NCI-H1436 treated with DMSO at 0.1 percent for 48 hours (cell line): ENCODE measurements around the gene PTGER3.
"Not testable (repeated sequence)": the region's sequence is repeated elsewhere in the genome, so short reads cannot be mapped to it uniquely, and the experiment has no call there.

Source experiments
- DNase-seq: peaks from one replicate; lab custom pipeline; 2025; lab: John Stamatoyannopoulos, UW

The PTGER3 gene

GRCh38 chr1:71002709-71003475 is 44.7 kb downstream of the PTGER3 start:
- DNase-seq: no peak

GRCh38 chr1:71001624-71002023 is 46.0 kb downstream of the PTGER3 start:
- no peak for DNase-seq

- DNase-seq: no peak
These were observed 49.8 kb downstream of the PTGER3 start for GRCh38 chr1:70997793-70998192.

GRCh38 chr1:70994753-70995268 is 52.8 kb downstream of the PTGER3 start:
- DNase-seq: no peak

- DNase-seq: no peak
These were observed 53.8 kb downstream of the PTGER3 start for GRCh38 chr1:70993798-70994197.

GRCh38 chr1:70992521-70992920 is 55.1 kb downstream of the PTGER3 start:
- DNase-seq: no peak

- DNase-seq: peak; percentile 51
These were observed 57.0 kb downstream of the PTGER3 start for GRCh38 chr1:70990469-70991253.

- DNase-seq: no peak
These were observed 60.1 kb downstream of the PTGER3 start for GRCh38 chr1:70987497-70987896.

GRCh38 chr1:70985776-70986225 is 61.8 kb downstream of the PTGER3 start:
- DNase-seq: not testable (repeated sequence)

GRCh38 chr1:70985278-70985677 is 62.3 kb downstream of the PTGER3 start:
- DNase-seq: not testable (repeated sequence)

GRCh38 chr1:70980361-70980760 is 67.3 kb downstream of the PTGER3 start:
- no peak for DNase-seq

GRCh38 chr1:70979881-70980280 is 67.7 kb downstream of the PTGER3 start:
- no peak for DNase-seq

GRCh38 chr1:70979313-70979712 is 68.3 kb downstream of the PTGER3 start:
- no peak for DNase-seq

- DNase-seq: no peak
These were observed 69.0 kb downstream of the PTGER3 start for GRCh38 chr1:70978623-70979022.

GRCh38 chr1:70977575-70977974 is 70.0 kb downstream of the PTGER3 start:
- DNase-seq: no peak

- DNase-seq: no peak
These were observed 70.6 kb downstream of the PTGER3 start for GRCh38 chr1:70977041-70977440.

- DNase-seq: no peak
These were observed 73.9 kb downstream of the PTGER3 start for GRCh38 chr1:70973754-70974153.

GRCh38 chr1:70970407-70970806 is 77.2 kb downstream of the PTGER3 start:
- DNase-seq: no peak

- DNase-seq: no peak
These were observed 81.5 kb downstream of the PTGER3 start for GRCh38 chr1:70966018-70966638.

GRCh38 chr1:70963374-70963773 is 84.2 kb downstream of the PTGER3 start:
- DNase-seq: no peak

- no peak for DNase-seq
These were observed 86.1 kb downstream of the PTGER3 start for GRCh38 chr1:70961374-70961975.

GRCh38 chr1:70948396-70949017 is 99.1 kb downstream of the PTGER3 start:
- no peak for DNase-seq
